Measurements from ENCODE around the gene ZNF385A.

ZNF385A gene

DNA sequence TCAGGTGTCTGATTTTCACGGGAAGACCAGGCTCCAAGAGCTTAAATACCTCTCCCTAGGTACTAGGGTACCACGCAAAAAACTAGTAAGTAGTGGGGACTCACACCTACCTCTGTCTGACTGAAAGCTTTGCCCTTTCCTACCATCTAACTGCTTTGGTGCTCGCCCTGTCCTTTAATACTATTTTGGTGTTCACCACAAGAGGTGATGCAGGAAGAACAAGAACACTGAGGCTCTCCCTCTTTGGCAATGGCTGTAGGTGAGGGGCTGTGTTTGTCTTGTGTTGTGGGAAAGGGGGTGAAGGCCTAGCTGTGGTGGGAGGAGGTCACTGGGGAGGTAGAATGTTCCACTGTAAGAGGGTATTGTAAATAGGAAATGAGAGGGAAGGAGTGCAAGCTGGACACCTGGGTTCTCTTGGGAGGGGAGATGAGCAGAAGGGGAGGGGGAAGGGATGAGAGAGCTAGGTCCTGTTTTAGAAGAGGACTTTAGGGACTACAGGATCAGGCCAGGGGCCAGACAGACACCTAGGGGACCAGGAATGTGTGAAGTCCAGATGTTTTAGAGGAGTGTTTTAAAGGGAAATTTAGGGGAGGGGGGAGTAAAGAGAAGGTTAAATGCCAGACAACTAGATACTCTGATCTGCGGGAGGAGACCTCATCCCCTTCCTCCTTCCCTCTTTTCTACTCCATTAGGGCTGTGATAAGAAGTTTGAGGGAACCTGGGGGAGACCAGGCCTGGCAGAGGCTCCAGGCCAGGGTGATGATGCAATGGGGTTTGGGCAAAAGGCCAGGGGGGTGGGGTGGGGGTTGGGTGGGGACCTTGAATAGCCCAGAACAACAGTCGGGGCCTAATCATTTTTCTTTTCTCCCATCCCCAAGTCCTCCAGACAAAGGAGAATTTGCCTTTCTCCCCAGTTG, 32.4 kb upstream of the ZNF385A start:
- in situ Hi-C loops (cut with HindIII; ENCODE audit: low sequenced_read_pairs), result no loop called here

DNA sequence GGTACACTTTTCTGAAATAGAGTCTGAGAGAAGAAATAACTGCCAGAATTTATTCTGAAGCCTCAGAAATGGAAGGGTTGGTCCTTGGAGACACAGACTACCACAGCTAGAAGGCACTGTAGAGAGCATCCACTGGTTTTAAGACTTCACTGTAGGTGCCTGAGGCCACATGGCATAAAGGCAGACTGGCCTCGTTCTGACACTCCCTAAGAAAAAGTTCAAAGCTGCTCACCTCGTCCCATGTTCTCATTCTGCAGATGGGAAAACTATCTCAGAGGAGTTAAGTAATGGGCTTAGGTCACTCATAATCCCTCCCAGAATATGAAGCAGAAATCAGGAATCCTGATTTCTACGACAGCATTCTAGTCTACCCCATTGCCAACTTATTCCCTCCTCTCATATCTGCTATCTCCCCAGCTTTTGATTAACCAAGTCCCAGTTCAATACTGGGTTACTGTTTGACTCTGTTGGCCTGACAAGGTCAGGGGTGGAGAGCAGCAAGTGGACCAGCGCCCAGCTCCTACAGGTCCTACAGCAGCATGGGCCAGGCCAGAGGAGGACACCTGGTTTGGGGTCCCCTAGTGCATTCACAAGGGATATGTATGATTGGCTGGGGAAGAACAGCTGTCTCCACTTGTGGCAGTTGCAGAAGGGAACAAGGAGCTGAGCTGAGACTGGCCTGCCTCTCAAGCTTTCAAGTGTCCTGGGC, 30.8 kb upstream of the ZNF385A start:
- in situ Hi-C loops (cut with HindIII; ENCODE audit: low sequenced_read_pairs), result no loop called here

DNA sequence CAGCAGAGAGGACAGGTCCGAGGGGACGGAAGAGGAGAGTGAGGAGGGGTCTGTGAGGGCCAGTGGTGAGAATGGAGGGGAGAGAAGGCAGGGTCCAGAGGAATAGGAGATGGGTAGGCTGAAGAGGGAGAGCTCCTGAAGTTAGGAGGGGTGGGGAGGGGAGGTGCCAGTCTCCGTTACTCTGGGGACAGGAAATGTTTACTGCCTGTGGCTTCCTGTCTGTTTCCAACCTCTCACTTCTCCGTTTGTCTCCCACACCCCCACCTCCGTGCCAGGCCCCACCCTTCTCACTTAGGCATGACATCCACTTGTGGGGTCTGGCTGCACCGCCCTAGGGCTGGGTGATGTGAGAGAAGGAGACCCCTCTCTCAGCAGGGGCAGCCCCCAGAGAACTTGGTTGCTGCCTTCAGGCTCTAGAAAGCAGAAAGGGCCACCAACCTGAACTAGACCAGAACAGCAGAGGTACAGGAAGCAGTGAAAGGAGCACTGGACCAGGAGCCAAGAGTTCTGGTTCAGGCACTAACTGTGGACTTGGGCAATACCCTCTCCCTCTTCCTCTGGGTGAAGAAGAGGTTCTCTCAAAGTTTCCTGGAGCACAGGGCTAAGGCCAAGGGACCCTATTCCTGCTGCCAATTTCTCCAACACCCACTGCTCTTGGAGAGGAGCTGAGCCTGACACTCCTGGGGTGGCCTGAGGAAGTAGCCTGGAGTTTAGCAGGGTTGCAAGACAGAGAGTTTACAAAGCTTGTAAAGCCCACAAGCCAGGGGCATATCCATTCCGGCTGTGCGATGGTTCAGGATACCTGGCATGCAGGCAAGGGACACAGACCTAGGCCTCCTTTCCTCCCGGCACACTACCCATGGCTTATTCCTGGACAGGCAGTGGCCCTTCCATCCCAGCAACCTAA, 29.0 kb upstream of the ZNF385A start:
- in situ Hi-C loops (cut with HindIII; ENCODE audit: low sequenced_read_pairs), result no loop called here

DNA sequence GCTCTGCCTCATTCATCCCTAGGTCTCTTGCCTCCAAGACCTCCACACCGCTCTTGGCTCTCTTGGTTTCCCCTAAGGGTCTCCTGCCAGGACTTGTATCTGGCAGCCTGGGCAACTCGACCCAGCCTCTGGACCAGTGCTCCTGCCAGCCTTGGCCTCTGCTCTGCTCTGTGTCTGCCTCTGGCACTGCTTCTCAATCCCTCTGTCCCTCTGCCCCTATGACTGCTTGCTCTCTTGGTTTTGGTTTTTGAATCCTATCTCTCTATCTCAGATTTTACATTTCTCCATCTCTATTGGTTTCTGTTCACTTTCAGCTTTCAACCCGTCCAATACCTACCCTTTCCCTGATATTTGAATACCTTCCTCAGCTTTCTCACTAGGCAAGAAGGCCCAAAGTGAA, 28.3 kb upstream of the ZNF385A start:
- in situ Hi-C loops (cut with HindIII; ENCODE audit: low sequenced_read_pairs), result no loop called here

GRCh38 chr12:54412348-54412747, 27.8 kb upstream of the ZNF385A start:
- in situ Hi-C loops (cut with HindIII; ENCODE audit: low sequenced_read_pairs), result no loop called here

DNA sequence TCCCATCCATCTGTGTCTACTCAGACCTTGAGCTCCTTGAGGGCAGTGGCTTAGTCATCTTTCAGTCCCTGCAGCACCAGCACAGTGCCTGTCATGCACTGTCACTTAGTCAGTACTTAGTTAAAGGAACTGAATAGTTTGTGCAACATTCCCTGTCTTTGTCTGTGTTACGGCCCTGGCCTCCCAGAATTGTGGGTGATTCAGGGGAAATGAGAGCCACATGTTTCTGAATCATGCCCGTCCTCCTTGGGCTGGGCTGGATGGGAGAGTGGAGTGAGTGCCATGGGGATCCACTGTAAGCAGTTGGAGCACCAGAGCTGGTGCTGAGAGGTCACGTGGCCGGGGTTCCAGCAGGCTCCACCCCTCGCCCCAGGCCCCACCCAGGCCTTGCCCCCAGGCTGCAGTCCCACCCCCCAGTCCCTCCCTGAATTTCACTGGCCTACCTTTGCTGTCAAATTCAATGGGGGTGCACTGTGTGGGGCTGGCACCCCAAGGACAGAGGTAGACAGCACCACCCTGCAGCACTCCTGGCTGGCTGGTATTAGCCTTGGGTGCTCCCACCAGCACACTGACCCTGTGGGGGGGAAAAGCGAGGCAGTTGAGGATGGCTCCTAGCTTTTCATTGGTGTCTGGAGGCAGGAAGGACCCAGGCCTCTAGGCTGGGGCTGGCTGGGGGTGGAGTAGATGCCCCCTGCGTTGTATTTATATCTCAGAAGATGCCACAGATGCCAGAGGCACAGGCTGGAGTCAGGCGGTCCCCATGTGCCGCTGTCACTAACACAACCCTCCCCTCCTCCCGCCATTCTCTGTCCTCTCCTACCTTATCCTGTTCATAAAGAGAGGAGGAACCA, 27.1 kb upstream of the ZNF385A start:
- in situ Hi-C loops (cut with HindIII; ENCODE audit: low sequenced_read_pairs), result no loop called here

GRCh38 chr12:54409267-54409666, 24.7 kb upstream of the ZNF385A start:
- in situ Hi-C loops (cut with HindIII; ENCODE audit: low sequenced_read_pairs), result no loop called here

DNA sequence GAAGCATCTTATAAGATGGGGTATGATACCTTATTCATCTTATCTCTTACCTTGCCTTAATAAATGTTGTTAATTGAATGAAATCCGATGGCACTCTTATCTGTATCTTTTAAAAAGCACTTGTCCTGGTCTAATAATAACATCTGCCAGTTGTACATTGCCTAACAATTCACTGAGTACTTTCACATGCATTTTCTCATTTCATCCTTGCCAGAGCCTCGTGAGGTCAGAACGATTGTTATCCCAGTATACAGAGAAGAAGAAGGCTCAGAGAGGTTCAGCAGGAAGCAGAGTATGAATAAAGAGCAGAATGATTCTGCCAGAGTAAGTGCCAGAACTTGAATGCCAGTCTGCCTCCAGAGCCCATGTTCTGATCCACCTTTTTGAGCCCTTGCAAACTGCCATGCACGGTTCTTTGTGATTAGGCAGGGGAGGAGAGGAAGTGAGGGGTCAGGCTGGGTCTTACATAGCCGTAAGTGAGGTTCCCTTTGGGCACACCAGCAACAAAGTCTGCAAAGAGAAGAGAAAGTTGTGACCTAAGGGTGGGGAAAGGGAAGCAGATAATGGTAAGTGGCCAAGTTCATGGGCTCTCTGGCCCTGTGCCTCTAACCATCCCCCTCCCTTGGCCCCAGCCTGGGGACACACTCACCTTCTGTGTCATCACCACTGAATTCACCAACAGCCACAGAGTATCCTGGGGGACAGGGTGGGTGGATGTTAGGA, 22.8 kb upstream of the ZNF385A start:
- in situ Hi-C loops (cut with HindIII; ENCODE audit: low sequenced_read_pairs), result no loop called here

- in situ Hi-C loops (cut with HindIII; ENCODE audit: low sequenced_read_pairs), result no loop called here
Observed at GRCh38 chr12:54405573-54405972, 21.0 kb upstream of the ZNF385A start.

- in situ Hi-C loops (cut with HindIII; ENCODE audit: low sequenced_read_pairs), result no loop called here
Observed at GRCh38 chr12:54405106-54405505, 20.6 kb upstream of the ZNF385A start.

GRCh38 chr12:54404061-54405004, 19.8 kb upstream of the ZNF385A start:
- in situ Hi-C loops (cut with HindIII; ENCODE audit: low sequenced_read_pairs), result no loop called here

GRCh38 chr12:54401119-54401518, 16.6 kb upstream of the ZNF385A start:
- in situ Hi-C loops (cut with HindIII; ENCODE audit: low sequenced_read_pairs), result no loop called here

- in situ Hi-C loops (cut with HindIII; ENCODE audit: low sequenced_read_pairs), result no loop called here
Observed at GRCh38 chr12:54398995-54399793, 14.7 kb upstream of the ZNF385A start.

DNA sequence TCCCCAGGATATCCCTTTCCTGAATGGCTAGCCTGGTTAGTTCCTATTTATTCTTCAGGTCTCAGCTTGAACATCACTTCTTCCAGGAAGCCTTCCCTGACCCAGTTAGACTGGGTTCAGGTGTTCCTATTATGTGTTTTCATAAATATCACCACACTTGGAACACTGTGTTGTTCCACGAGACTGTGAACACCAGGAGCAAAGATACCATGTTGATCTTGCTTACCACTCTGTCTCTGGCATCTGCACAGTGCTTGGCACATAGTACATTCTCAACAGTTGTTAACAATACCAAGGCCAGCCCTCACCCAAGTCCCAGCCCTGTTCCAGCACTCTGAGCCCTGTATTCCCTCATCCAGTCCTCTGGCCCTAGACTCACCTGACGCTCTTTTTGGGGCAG, 13.7 kb upstream of the ZNF385A start:
- in situ Hi-C loops (cut with HindIII; ENCODE audit: low sequenced_read_pairs), result no loop called here

DNA sequence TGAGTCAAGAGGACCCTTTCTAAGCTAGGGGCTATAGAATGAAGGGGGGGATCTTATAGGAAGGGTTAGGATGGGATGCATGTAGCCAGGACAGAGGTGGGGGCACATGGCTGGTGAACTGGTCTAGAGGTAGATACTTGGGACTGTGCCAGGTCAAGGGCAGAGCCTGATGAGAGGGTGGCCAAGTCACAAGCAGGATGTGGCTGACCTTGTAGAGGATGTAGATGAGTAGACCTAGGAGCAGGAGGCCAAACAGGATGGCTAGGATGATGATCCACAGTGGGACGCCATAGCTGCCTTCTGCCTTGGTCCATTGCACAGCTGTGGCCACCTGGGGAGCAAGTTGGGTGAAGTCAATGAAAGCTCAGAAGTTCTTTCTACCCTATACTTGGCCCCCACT, 12.6 kb upstream of the ZNF385A start:
- in situ Hi-C loops (cut with HindIII; ENCODE audit: low sequenced_read_pairs), result no loop called here

GRCh38 chr12:54395545-54395944, 11.0 kb upstream of the ZNF385A start:
- in situ Hi-C loops (cut with HindIII; ENCODE audit: low sequenced_read_pairs), result no loop called here

DNA sequence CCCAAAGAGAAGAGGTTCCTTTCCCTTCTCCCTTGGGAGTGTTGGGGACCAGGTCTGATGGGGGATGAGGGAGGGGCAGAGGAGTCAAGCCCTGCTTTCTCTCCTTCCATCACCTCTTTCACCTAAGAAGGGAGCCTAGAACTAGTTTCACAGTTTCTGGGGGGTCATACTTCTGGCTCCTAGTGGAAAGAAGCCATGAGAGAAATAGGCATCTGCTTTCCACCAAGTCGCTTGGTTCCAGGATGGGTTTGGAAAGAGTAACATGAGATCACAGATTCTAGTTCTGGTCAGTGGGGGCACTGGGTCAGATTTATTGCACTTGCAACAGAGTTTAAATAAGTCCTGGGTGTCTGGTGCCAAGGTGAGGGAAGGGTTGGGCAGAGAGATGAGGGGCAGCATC, 10.5 kb upstream of the ZNF385A start:
- in situ Hi-C loops (cut with HindIII; ENCODE audit: low sequenced_read_pairs), result no loop called here

DNA sequence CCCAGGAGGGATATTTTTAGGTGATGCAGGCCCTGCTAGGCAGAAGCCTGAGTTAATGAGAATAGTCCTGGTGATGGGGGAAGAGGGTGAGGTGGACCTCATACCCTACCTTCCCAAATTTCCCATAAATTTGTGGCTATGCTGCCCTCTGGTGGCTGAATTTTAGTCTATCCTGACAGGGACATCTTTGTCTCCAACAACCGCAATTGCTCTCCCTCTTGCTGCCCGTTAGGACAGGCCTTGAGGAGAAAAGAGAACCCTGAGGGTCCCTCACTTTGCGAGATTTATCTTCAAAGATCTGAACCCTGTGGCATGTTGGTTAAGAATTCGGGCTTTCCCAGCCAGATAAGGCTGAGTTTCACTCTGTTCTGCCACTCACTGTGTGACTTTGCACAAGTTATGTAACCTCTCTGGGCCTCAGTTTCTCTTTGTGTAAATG, 9.8 kb upstream of the ZNF385A start:
- in situ Hi-C loops (cut with HindIII; ENCODE audit: low sequenced_read_pairs), result no loop called here

All from DLD1 (cell line).